Cardiac septum (tissue), 1 donor: Measurements from ENCODE around the gene UBE4A. TPM values are rescaled to one million over a fixed set of nuclear protein-coding genes. Genes with fewer than 3 reads are reported as not detected.

Source experiments
- total RNA-seq: library from RNA; stranded (reverse); fragmentation: NEBNext Ultra II Directional; extraction: Animal tissue kit (Norgen Biotek cat#: 25700); gene quantifications from one replicate; pipeline ENCODE4 v1.2.1, GENCODE V29; 2021
- donor health status: DM: no; HTN: no; CAD: no.

The UBE4A gene
- total RNA-seq, 1 donor from 2014 or later = 38.3 TPM

Other genes starting within 250 kb of the UBE4A start
- gene SCN4B, start 206.8 kb upstream of the UBE4A start, total RNA-seq = 17.0 TPM
- gene SCN2B, start 183.0 kb upstream of the UBE4A start, total RNA-seq = 20.0 TPM
- gene JAML, start 134.6 kb upstream of the UBE4A start, total RNA-seq = 5.4 TPM
- gene MPZL3, start 107.2 kb upstream of the UBE4A start, total RNA-seq = 3.8 TPM
- gene MPZL2, start 95.3 kb upstream of the UBE4A start, total RNA-seq = 24.2 TPM
- gene CD3E, start 54.9 kb upstream of the UBE4A start, total RNA-seq = 0.48 TPM
- gene CD3D, start 16.9 kb upstream of the UBE4A start, total RNA-seq = 0.62 TPM
- 0.24 TPM for gene CD3G, start 15.3 kb upstream of the UBE4A start, total RNA-seq
- gene ATP5MG, start 42.0 kb downstream of the UBE4A start, total RNA-seq = 600 TPM
- 41.4 TPM for gene KMT2A, start 76.9 kb downstream of the UBE4A start, total RNA-seq
- 0.62 TPM for gene TTC36, start 167.9 kb downstream of the UBE4A start, total RNA-seq
- gene TMEM25, start 171.6 kb downstream of the UBE4A start, total RNA-seq = 8.0 TPM
- gene IFT46, start 206.3 kb downstream of the UBE4A start, total RNA-seq = 24.0 TPM
- gene ARCN1, start 212.8 kb downstream of the UBE4A start, total RNA-seq = 118 TPM
- 155 TPM for gene PHLDB1, start 248.0 kb downstream of the UBE4A start, total RNA-seq